Fibroblast of lung (primary cell): ENCODE data around the gene FLYWCH2. TPM values are rescaled to one million over a fixed set of nuclear protein-coding genes. Genes with fewer than 3 reads are reported as not detected.

ENCODE experiments used
- DNase-seq, 2 donors: peaks; one replicate each; pipeline versions ENCODE4 v3.0.0 to v3.0.0-alpha.2; 2010; ENCODE audit warnings: low read depth in 2 of 2
- H2AFZ ChIP-seq: 2 replicates; pipeline ENCODE4 v1.5.1; 2012; ENCODE audit warnings: low read length, control low read depth, inconsistent platforms
- H3K27ac ChIP-seq: 2 replicates; pipeline ENCODE4 v1.5.1; 2011; ENCODE audit warnings: low read length, control low read depth; ENCODE audit not compliant: insufficient read depth
- H3K27me3 ChIP-seq: 2 replicates; pipeline ENCODE4 v1.5.1; 2011; ENCODE audit warnings: mild to moderate bottlenecking, low read length; ENCODE audit not compliant: control insufficient read depth, insufficient read depth
- H3K36me3 ChIP-seq: 2 replicates; pipeline ENCODE4 v1.5.1; 2011; ENCODE audit warnings: low read length; ENCODE audit not compliant: control insufficient read depth, insufficient read depth
- H3K4me1 ChIP-seq: 2 replicates; pipeline ENCODE4 v1.5.1; 2011; ENCODE audit warnings: low read length; ENCODE audit not compliant: control insufficient read depth, insufficient read depth; ENCODE audit errors: extremely low read depth
- H3K4me2 ChIP-seq: 2 replicates; pipeline ENCODE4 v1.5.1; 2011; ENCODE audit warnings: low read length, control low read depth; ENCODE audit not compliant: insufficient read depth; ENCODE audit errors: extremely low read depth
- H3K4me3 ChIP-seq, 4 experiments: fragments of 200-600 bp in 1 of 4; sonication (generic) in 1 of 4; replicated peaks in 1 of 4; 2 replicates each; pipeline ENCODE4 v1.5.1; 2011 to 2016; ENCODE audit warnings: low read length in 4 of 4, low read depth in 3 of 4, mild to moderate bottlenecking in 3 of 4, control low read depth in 2 of 4, inconsistent platforms in 1 of 4, mixed read lengths in 1 of 4; ENCODE audit not compliant: insufficient read depth in 1 of 4; ENCODE audit errors: control extremely low read depth in 1 of 4
- H3K79me2 ChIP-seq: 2 replicates; pipeline ENCODE4 v1.5.1; 2012; ENCODE audit warnings: mild to moderate bottlenecking, low read length, inconsistent platforms; ENCODE audit not compliant: control insufficient read depth, insufficient read depth
- H3K9ac ChIP-seq: 2 replicates; pipeline ENCODE4 v1.5.1; 2011; ENCODE audit warnings: mild to moderate bottlenecking, low read length, control low read depth; ENCODE audit not compliant: insufficient read depth
- H3K9me3 ChIP-seq: 2 replicates; pipeline ENCODE4 v1.5.1; 2012; ENCODE audit warnings: low read depth, low read length; ENCODE audit not compliant: control insufficient read depth, insufficient read depth
- H4K20me1 ChIP-seq: 2 replicates; pipeline ENCODE4 v1.5.1; 2011; ENCODE audit warnings: low read length; ENCODE audit not compliant: control insufficient read depth, insufficient read depth; ENCODE audit errors: extremely low read depth
- CTCF ChIP-seq, 2 donors: IDR thresholded peaks in 1 of 2; conservative IDR thresholded peaks in 1 of 2; 1 replicate in 1 of 2; 2 replicates in 1 of 2; pipeline ENCODE4 v1.5.1; 2011 to 2012; ENCODE audit warnings: low read length in 2 of 2, control low read depth in 1 of 2, inconsistent platforms in 1 of 2, low read depth in 1 of 2, mild to moderate bottlenecking in 1 of 2
- EZH2 ChIP-seq: IDR thresholded peaks from 2 replicates; pipeline ENCODE4 v1.5.1; 2012; ENCODE audit warnings: low read length, control low read depth, mild to moderate bottlenecking; ENCODE audit errors: missing control alignments
- polyA plus RNA-seq, 2 donors: library from polyadenylated mRNA; depleted of rRNA in 1 of 2; stranded (reverse) in 1 of 2; unstranded in 1 of 2; fragments of >200 nt; gene quantifications; 2 replicates each; pipeline ENCODE4 v1.2.1, GENCODE V29; 2011 to 2012; ENCODE audit warnings: missing spikeins in 1 of 2
- total RNA-seq: library from RNA; depleted of rRNA; stranded (reverse); fragments of >200 nt; gene quantifications from 2 replicates; pipeline ENCODE4 v1.2.1, GENCODE V29; 2014

Gene FLYWCH2
- total and polyA plus RNA-seq, 2 donors (not counting 1 experiment from before 2014, with no cell fraction given): 21.2 to 55.2 TPM

- Histone ChIP-seq H3K36me3 (no peaks in the 10 kb centered on the region), H3K9ac (no peak overlapping the region), H4K20me1 (no peaks in the 10 kb centered on the region), H3K9me3 (no peaks in the 10 kb centered on the region), H3K27me3 (no peaks in the 10 kb centered on the region), H3K27ac (no peak overlapping the region), H2AFZ (no peak overlapping the region), H3K79me2 (no peaks in the 10 kb centered on the region), H3K4me2 (no peak overlapping the region), H3K4me3 (no peak overlapping the region), H3K4me1 (peaks cover 7% of the 10 kb centered on the region)
- DNase-seq: no peak
- no peak for TF ChIP-seq EZH2
- TF ChIP-seq CTCF (conservative IDR thresholded peaks at IDR 0.05 in 1 of 2, IDR thresholded peaks at IDR 0.05 in 1 of 2; ENCODE audit: low read depth in 1 of 2, low read length in 2 of 2): no peak
These were observed 43.2 kb upstream of the FLYWCH2 start for GRCh38 chr16:2839650-2840450.

DNA sequence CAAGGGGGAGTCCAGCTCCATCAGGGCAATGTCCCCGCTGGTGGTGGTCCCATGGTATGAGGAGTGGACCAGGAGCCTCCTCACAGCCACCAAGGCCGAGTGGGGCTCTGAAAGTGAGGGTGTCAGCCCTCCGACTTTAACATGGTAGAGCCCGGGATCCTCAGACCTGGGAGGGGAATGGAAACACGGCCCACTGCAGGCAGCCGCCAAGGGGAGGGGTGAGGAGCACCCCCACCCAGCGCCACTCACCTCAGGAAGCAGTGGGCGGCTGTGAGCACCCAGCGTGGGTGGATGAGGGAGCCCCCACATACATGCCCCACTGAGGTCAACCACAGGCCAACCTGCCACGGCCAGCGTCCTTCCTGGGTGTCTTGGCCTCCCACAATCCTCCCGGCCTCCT, 42.1 kb upstream of the FLYWCH2 start:
- Histone ChIP-seq H3K9me3 (no peaks in the 10 kb centered on the region), H3K36me3 (no peaks in the 10 kb centered on the region), H3K4me2 (no peak overlapping the region), H3K79me2 (no peaks in the 10 kb centered on the region), H3K27me3 (no peaks in the 10 kb centered on the region), H2AFZ (no peak overlapping the region), H3K4me1 (peaks cover 4% of the 10 kb centered on the region), H4K20me1 (no peaks in the 10 kb centered on the region), H3K27ac (no peak overlapping the region), H3K4me3 (no peak overlapping the region), H3K9ac (no peak overlapping the region)
- TF ChIP-seq CTCF (conservative IDR thresholded peaks at IDR 0.05 in 1 of 2, IDR thresholded peaks at IDR 0.05 in 1 of 2; ENCODE audit: low read depth in 1 of 2, low read length in 2 of 2): no peak
- TF ChIP-seq EZH2: no peak
- no peak for DNase-seq

- H3K4me2 ChIP-seq: no peak overlapping the region
- H3K4me1 ChIP-seq: peaks cover 6% of the 10 kb centered on the region
- no peaks in the 10 kb centered on the region for H3K36me3 ChIP-seq
- H3K9me3 ChIP-seq: no peaks in the 10 kb centered on the region
- no peak overlapping the region for H2AFZ ChIP-seq
- no peaks in the 10 kb centered on the region for H3K27me3 ChIP-seq
- TF ChIP-seq CTCF (conservative IDR thresholded peaks at IDR 0.05 in 1 of 2, IDR thresholded peaks at IDR 0.05 in 1 of 2; ENCODE audit: low read depth in 1 of 2, low read length in 2 of 2) (no peak), EZH2 (no peak)
- H3K9ac ChIP-seq: no peak overlapping the region
- no peak overlapping the region for H3K27ac ChIP-seq
- no peak overlapping the region for H3K4me3 ChIP-seq
- no peaks in the 10 kb centered on the region for H3K79me2 ChIP-seq
- DNase-seq: no peak
- no peaks in the 10 kb centered on the region for H4K20me1 ChIP-seq
These were observed 41.2 kb upstream of the FLYWCH2 start for GRCh38 chr16:2841606-2842339.
